Adrenal gland (tissue), 12 donors: ENCODE results near the gene RSU1. TPM values are rescaled to one million over a fixed set of nuclear protein-coding genes. Genes with fewer than 3 reads are reported as not detected.

ENCODE experiments used
- DNase-seq, 7 donors: peaks; one replicate each; pipeline ENCODE4 v3.0.0-alpha.2; 2019 to 2020
- H3K27ac ChIP-seq, 5 donors: fragments of 200-600 bp; sonication (generic) in 4 of 5; 1 replicate in 3 of 5; 2 replicates in 2 of 5; pipeline versions ENCODE4 v1.5.1 to v1.8.0; 2016 to 2020; ENCODE audit warnings: mild to moderate bottlenecking in 1 of 5
- H3K27me3 ChIP-seq: fragments of 200-600 bp; 2 replicates; pipeline ENCODE4 v1.8.0; 2021
- H3K36me3 ChIP-seq, 2 donors: fragments of 200-600 bp; replicated peaks in 1 of 2; 1 replicate in 1 of 2; 2 replicates in 1 of 2; pipeline versions ENCODE4 v1.5.1 to v1.8.0; 2018 to 2022
- H3K4me1 ChIP-seq, 2 donors: fragments of 200-600 bp; replicated peaks in 1 of 2; 1 replicate in 1 of 2; 2 replicates in 1 of 2; pipeline versions ENCODE4 v1.5.1 to v1.8.0; 2018 to 2021
- H3K4me3 ChIP-seq, 4 donors: fragments of 200-600 bp; sonication (generic) in 3 of 4; one replicate each; pipeline ENCODE4 v1.5.1; 2016 to 2018
- H3K9me3 ChIP-seq, 3 donors: fragments of 200-600 bp; sonication (generic) in 1 of 3; replicated peaks in 1 of 3; 1 replicate in 2 of 3; 2 replicates in 1 of 3; pipeline versions ENCODE4 v1.5.1 to v1.8.0; 2016 to 2021
- CTCF ChIP-seq, 6 experiments: fragments of 450-650 bp in 4 of 6; fragments of 200-600 bp in 2 of 6; sonication (generic) in 1 of 6; IDR thresholded peaks; 1 replicate in 5 of 6; 2 replicates in 1 of 6; pipeline versions ENCODE4 v1.5.1 to v1.8.0; 2016 to 2021; ENCODE audit warnings: antibody characterized with exemption in 6 of 6, mild to moderate bottlenecking in 2 of 6, moderate library complexity in 1 of 6
- POLR2A ChIP-seq, 2 donors: fragments of 450-650 bp; IDR thresholded peaks; one replicate each; pipeline ENCODE4 v1.6.1; 2017; ENCODE audit warnings: antibody characterized with exemption in 2 of 2, mild to moderate bottlenecking in 2 of 2, moderate library complexity in 1 of 2
- WGBS, 4 donors: extraction: QIAGEN DNeasy Blood & Tissue Kit in 2 of 4; methylation state at CpG; one replicate each; pipeline versions ENCODE4 v1.1.5 to v1.1.7; 2013 to 2017; 5-methylcytosine and 5-hydroxymethylcytosine counted together
- intact Hi-C, 2 donors: fragments of 100-400 bp; cut with DNase I; formaldehyde crosslinking; loops; one replicate each; pipeline versions ENCODE4 v1.14.1 to v1.15.0; 2022 to 2023
- polyA plus RNA-seq, 3 donors: library from polyadenylated mRNA; stranded (reverse); fragments of 200-250 nt in 2 of 3; fragments of 350-450 nt in 1 of 3; fragmentation: Illumina TruSeq in 1 of 3; extraction: RNeasy Lipid Tissue Mini Kit (QIAGEN cat#74804) in 1 of 3; gene quantifications; one replicate each; pipeline ENCODE4 v1.2.3, GENCODE V29; 2013 to 2014
- total RNA-seq, 9 donors: library from RNA; depleted of rRNA in 4 of 9; stranded (reverse); fragments of >200 nt in 4 of 9; fragments of 120-200 nt in 1 of 9; fragmentation: NEBNext Ultra II Directional in 1 of 9; extraction: Animal tissue kit (Norgen Biotek cat#: 25700) in 1 of 9; gene quantifications; one replicate each; pipeline versions ENCODE4 v1.1.0 to v1.2.4, GENCODE V29; 2013 to 2023
- donor health status: healthy with polysubstance abuse.
- donor health status: Bipolar disorder and iron deficiency.
- donor health status: DM: yes; HTN: yes; CAD: no.
- donor health status: DM: no; HTN: no; CAD: no.
- donor health status: DM: no; HTN: no; CAD: no.
- donor health status: DM: yes; HTN: yes; CAD: no.

The RSU1 gene
- total and polyA plus RNA-seq, 12 donors = 15.6 to 96.8 (median 41.7) TPM

- Histone ChIP-seq H3K27me3 (no peaks in the 10 kb centered on the region), H3K9me3 (no peaks in the 10 kb centered on the region), H3K4me3 (no peak overlapping the region), H3K4me1 (peaks cover 6 to 21% of the 10 kb centered on the region in 2 donors), H3K27ac (no peak overlapping the region), H3K36me3 (no peaks in the 10 kb centered on the region)
- 89 to 98% (median 96%) methylated on average over 3 of the region's 3 CpGs for WGBS, 4 donors
- TF ChIP-seq POLR2A (IDR thresholded peaks at IDR 0.05) (no peak), CTCF (IDR thresholded peaks at IDR 0.05) (no peak)
- intact Hi-C loops = no loop called here
- no peak for DNase-seq
These were observed 3.2 kb downstream of the RSU1 start for GRCh38 chr10:16814012-16814411.

DNA sequence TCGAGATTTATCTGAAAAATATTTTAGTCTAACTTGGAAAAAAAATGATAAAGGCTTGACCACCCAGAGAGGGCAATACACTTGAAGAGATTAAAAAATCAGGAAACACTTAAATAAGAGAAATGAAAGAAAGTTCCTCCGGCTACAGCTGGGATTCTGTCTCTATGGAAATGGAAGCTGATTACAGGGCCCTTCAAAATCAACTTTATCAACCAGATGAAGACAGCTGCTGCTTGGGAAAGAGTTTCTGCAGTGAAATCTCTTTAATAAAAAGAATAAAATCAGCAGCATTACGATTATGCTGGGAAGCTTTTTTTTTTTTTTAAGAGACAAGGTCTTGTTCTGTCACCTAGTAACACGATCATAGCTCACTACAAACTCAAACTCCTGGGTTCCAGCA lies 4.5 kb downstream of the RSU1 start:
- DNase-seq = no peak
- Histone ChIP-seq H3K4me3 (no peak overlapping the region), H3K36me3 (no peaks in the 10 kb centered on the region), H3K27ac (no peak overlapping the region), H3K9me3 (no peaks in the 10 kb centered on the region), H3K4me1 (peaks cover 6 to 18% of the 10 kb centered on the region in 2 donors), H3K27me3 (no peaks in the 10 kb centered on the region)
- intact Hi-C loops = no loop called here
- TF ChIP-seq POLR2A (IDR thresholded peaks at IDR 0.05) (no peak), CTCF (IDR thresholded peaks at IDR 0.05) (no peak)
- 71 to 74% (median 72%) methylated on average over 4 of the region's 4 CpGs for WGBS, 4 donors

DNA sequence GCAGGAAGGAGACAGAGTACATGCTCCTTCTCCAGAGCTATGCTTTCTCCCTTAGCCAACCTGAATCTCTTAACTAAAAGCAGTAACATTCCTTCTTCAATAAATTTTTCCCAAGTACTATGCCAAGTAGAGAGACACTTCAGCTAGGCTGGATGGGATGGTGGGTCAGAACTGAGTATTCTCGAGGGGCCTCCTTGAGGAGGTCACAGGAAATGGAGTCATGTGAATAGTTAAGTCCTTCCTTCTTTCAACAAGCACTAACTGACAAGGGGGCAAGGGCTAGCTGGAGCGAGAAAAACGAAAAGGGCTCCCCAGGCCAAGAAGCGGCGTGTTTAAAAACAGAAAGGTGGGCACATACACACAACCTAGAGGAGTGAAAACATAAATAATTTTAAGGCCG lies 5.5 kb downstream of the RSU1 start:
- 81 to 88% (median 83%) methylated on average over 6 of the region's 6 CpGs for WGBS, 4 donors
- H3K4me3 ChIP-seq = no peak overlapping the region
- intact Hi-C loops = no loop called here
- DNase-seq = no peak
- H3K9me3 ChIP-seq = no peaks in the 10 kb centered on the region
- H3K27ac ChIP-seq = no peak overlapping the region
- no peak for TF ChIP-seq CTCF (IDR thresholded peaks at IDR 0.05)
- no peak for TF ChIP-seq POLR2A (IDR thresholded peaks at IDR 0.05)
- no peaks in the 10 kb centered on the region for H3K27me3 ChIP-seq
- peaks cover 6 to 17% of the 10 kb centered on the region in 2 donors for H3K4me1 ChIP-seq
- no peaks in the 10 kb centered on the region for H3K36me3 ChIP-seq

DNA sequence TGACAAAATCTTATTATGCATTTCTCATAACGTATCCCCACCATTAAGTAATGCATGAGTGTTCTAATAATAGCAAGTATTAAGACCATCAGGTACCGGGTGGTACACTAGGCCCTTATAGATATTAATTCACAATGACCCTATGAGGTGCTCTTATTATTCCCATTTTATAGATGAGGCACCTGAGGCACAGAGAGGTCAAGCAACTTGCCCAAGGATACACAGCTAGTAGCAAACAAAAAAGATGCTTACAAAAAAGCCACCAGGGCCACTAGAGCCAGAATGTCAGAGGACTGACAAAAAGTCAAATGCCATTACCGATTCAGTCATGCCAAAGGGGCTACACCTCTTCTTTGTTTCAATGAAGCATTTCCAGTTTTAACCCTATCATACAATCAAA lies 5.9 kb downstream of the RSU1 start:
- peaks cover 2 to 12% of the 10 kb centered on the region in 2 donors for H3K4me1 ChIP-seq
- H3K27ac ChIP-seq = no peak overlapping the region
- TF ChIP-seq CTCF (IDR thresholded peaks at IDR 0.05) = no peak
- TF ChIP-seq POLR2A (IDR thresholded peaks at IDR 0.05) = no peak
- no peaks in the 10 kb centered on the region for H3K36me3 ChIP-seq
- no peak for DNase-seq
- H3K4me3 ChIP-seq = no peak overlapping the region
- H3K9me3 ChIP-seq = no peaks in the 10 kb centered on the region
- intact Hi-C loops = no loop called here
- WGBS, 4 donors = 77 to 91% (median 84%) methylated on average over 3 of the region's 3 CpGs
- no peaks in the 10 kb centered on the region for H3K27me3 ChIP-seq
